Globus pallidus (tissue), 1 donor: ENCODE results near the gene POLD4.

Experiments used
- DNase-seq: peaks from one replicate; pipeline ENCODE4 v3.0.0-alpha.2; 2015; ENCODE audit warnings: low spot score

Gene POLD4

DNA sequence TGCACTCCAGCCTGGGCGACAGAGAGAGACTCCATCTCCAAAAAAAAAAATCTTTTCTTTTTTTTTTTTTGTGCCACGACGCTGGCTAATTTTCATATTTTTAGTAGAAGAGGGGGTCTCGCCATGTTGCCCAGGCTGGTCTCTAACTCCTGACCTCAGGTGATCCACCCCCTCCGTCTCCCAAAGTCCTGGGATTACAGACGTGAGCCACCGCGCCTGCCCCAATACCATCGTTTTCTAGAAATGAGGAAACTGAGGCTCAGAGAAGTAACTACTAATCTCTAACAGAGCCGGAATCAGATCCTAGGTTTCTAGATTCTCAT, 36.5 kb downstream of the POLD4 start:
- no peak for DNase-seq

DNA sequence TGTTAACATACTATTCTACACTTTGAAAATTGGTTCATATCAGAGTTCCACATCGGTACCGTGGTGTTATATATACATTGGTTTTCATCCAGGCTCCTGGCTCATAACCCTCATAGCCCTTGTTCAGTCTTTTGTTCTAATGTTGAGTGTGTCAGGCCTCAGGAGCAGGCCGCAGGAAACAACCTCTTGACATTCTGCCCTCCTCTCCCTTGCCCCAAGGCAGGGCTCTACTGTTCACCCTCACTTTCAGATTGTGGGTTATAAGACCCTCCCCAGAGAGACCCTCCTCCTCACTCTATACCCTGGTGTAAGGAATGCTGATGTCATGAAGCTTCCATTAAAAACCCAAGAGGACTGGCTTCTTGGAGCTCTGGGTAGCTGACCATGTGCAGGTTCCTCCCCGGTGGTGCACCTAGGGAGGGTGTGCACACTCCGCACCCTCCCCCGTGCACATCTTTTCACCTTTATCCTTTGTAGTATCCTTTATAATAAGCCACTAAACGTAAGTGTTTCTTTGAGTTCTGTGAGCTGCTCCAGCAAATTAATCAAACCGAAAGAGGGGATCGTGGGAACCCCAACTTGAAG, 37.9 kb downstream of the POLD4 start:
- no peak for DNase-seq

DNA sequence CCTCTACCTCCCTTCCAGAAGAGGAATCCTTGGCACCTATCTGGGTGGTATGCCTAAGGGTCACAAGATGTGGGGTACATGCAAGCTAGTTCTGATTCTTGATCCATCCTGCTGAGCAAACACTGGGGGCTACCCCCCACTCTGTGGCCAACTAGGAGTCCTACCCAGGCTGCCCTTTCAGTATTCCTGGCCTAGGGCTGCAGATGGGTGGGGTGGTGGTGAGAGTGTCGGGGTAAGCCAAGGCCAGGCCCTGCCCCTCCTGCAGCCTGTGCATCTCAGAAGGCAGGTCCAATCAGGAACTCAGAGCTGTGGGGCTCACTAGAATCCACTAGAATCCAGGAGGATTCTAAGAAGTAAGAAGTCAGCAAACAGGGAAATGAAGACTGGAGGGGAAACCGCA, 39.1 kb downstream of the POLD4 start:
- no peak for DNase-seq

DNA sequence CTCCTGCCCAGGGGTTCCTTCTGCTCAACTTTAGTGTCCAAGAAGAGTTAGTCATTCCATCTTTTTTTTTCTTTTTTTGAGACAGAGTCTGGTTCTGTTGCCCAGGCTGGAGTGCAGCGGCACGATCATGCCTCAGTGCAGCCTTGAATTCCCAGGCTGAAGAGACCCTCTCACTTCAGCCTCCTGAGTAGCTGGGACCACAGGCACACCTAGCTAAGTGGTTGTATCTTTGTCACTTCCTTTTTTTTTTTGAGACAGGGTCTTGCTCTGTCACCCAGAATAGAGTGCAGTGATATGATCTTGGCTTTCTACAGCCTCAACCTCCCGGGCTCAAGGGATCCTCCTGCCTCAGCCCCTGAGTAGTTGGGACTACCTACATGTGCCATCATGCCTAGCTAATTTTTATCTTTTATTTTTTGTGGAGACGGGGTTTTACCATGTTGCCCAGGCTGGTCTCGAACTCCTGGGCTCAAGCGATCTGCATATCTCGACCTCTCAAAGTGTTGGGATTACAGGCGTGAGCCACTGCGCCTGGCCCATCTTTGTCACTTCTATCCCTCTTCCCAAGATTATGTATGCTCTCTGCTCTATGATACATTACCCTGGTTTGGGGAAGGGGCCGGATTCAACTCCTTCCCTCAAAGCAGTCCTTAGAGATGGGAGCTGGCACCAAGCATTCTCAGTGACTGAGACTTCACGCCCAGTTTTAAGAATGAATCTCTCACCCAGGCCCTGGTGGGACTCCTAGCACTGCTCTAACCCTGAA, 40.0 kb downstream of the POLD4 start:
- no peak for DNase-seq

DNA sequence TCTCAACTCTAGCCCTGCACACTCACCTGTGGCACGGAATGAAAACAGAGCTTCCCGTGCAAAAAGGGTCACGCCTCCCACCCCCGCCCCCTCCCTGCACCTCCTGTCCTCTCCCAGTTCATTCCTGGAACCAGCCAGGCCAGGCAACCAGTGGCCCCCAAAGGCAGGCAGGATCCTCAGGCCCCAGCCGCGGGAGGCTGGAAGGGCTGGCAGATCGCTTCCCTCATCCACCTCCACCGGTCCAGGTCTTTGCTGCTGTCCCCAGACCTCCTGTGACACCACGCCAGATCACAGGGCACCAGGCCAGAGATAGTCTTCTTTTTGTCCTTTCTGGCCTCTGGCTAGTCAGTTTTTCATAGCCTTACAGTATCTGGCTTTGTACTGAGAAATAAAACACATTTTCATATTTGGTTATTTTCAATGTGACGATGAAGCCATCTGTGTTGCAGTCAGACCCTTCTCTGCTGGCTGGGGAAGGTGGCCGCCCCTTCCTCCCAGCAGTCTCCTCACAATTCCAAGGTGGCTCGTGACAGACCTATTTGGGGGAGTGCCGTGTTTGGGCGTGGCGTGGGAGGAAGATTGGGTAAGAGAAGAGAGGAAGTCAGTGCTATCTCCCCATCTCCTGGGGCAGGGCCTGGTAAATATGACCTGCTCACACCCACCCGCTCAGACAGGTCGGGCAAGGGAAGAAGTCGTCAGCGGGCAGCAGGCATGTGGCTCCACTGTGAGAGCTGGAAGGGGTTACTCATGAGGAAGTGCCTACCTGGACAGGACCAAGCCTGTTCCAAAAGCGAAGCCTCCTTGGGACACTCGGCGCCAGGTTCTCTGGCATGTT, 40.9 kb downstream of the POLD4 start:
- no peak for DNase-seq

DNA sequence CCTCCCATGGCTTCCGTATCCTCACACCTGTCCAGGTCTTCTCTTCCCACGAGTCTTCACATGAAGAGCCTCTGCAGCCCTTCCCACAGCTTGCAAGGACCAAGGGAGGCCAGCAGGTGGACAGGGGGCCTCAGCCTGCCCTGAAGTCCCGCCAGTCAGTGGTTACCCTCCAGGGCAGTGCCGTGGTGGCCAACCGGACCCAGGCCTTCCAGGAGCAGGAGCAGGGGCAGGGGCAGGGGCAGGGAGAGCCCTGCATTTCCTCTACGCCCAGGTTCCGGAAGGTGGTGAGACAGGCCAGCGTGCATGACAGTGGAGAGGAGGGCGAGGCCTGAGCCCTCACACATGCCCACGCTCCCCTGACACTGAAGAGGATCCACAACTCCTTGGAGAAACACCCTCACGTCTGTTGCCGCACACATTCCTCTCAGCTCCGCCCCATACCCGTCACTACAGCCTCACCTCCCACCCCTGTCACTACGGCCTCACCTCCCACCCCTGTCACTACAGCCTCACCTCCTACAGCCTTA, 41.7 kb downstream of the POLD4 start:
- DNase-seq, result no peak

DNA sequence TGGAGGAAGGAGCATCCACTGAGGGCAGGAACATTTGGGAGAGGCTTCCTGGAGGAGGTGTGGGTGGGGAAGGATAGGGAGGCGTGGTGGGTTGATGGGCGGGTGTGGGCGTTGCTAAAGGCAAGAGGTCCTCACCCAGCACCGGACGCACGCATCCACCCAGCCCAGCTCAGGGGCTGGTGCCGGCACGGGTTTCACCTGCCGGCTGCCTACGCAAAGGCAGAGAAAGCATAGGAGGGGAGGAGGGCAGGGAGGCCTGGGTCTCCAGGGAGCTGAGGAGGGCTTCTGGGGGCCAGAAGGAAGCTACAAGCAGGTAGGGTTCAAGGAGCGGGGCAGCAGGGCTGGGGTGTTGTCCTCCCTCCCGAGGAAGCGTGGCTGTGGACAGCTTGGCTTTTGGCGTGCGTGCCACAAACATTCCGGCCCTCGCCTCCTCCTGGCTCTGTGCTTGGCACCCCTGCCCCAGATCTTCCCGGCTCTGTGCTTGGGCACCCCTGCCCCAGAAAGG, 42.2 kb downstream of the POLD4 start:
- no peak for DNase-seq

DNA sequence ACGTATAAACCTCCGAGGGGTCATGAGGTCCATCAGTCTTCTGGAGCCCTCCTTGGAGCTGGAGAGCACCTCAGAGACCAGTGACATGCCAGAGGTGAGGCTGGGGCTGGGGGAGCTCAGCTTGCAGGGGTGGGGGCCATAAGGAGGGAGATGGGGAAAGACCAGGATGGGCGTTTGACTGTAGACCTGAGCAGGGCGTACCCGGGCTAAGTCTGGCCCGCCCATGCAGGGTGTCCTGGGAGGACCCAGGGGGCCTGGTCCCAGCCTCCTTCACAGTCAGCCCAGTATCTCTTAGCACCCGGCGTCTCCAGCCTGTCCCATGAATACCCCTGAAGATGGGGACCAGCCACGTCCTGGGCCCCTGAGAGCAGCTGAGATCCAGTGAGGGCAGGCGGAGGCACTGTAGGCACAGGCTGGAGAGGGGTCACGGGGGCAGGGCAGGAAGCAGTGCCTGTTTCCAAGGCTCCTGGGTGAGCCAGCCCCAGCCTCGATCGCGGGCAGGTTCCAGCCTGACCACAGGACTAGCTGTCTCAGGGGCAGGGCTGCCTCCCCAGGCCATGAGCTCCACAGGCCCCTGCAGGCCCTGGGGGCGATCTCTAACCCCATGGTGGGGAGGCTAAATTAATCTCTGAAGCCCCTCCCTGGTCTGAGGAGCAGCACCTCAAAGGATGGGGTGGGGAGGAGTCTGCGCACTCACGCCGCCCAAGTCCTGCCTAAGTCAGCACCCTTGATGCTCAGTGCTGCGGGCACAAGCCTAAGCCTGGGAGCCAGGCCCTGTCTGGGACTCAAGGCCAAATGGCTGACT, 42.9 kb downstream of the POLD4 start:
- DNase-seq, result no peak

DNA sequence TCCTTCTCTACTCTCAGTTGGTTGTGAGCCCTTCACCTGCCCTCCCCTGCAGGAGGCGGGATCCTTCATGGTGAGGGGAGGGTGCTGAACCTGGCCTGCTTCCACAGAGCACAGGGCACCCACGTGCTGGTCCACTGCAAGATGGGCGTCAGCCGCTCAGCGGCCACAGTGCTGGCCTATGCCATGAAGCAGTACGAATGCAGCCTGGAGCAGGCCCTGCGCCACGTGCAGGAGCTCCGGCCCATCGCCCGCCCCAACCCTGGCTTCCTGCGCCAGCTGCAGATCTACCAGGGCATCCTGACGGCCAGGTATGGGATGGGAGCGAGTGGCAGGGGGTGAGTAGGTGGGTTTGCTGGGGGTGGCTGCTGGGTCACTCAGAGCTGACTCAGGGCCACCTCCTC, 43.7 kb downstream of the POLD4 start:
- no peak for DNase-seq

DNA sequence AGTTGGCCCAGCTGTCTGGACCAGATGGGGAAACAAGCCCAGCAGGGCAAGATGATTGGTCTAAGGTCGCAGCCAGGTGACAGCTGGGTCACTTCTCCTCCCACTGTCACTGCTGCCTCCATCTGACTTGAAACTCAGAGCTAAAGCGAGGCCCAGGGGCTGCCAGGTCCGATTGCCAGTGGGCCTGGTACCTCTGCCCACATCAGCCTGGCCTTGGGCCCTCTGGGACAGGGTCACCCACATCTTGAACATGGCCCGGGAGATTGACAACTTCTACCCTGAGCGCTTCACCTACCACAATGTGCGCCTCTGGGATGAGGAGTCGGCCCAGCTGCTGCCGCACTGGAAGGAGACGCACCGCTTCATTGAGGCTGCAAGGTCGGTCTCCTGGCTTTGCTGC, 44.2 kb downstream of the POLD4 start:
- no peak for DNase-seq

DNA sequence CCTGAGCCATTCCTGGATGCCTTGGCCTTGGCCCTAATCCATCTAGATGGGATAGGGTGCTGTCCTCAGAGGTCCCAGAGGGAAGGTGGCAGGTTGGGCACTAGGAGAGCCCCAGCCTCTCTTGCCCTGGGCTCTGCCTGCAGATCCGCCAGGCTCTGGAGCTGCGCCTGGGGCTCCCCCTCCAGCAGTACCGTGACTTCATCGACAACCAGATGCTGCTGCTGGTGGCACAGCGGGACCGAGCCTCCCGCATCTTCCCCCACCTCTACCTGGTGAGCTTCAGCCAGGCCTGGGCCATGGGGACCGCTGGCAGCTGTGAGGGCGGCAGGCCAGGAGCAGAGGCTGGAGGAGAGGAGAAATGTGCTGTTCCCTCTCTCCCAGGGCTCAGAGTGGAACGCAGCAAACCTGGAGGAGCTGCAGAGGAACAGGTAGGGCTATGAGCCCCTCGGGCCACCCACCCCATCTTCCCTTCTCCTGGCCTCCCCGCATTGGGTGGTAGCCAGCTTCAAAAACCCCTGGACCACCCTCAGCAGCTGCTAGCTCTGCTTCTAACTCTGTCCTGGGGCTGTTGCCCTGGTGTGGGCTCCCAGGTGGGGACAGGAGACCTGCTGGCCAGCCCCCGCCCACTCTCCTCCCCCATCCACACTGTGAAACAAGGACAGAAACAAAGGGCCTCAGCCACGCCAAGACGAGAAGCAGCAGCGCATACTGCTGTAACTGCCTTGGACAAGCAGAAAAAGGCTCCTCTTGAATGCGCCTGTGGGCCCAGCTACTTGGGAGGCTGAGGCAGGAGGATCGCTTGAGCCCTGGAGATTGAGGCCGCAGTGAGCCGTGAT, 45.1 kb downstream of the POLD4 start:
- DNase-seq, result no peak

DNA sequence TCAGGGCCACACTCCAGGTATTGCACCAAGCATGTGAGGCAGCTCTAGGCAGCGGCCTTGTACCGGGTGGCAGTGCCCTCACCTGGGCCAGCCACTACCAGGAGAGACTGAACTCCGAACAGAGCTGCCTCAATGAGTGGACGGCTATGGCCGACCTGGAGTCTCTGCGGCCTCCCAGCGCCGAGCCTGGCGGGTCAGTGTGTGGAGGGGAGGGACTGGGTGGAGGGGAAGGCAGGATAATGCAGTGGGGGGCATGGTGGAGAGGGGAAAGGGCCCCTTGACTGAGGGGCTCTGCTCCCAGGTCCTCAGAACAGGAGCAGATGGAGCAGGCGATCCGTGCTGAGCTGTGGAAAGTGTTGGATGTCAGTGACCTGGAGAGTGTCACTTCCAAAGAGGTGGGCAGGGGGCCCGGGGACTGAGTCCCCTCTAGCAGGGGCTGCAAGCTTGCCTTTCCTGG, 45.8 kb downstream of the POLD4 start:
- no peak for DNase-seq

DNA sequence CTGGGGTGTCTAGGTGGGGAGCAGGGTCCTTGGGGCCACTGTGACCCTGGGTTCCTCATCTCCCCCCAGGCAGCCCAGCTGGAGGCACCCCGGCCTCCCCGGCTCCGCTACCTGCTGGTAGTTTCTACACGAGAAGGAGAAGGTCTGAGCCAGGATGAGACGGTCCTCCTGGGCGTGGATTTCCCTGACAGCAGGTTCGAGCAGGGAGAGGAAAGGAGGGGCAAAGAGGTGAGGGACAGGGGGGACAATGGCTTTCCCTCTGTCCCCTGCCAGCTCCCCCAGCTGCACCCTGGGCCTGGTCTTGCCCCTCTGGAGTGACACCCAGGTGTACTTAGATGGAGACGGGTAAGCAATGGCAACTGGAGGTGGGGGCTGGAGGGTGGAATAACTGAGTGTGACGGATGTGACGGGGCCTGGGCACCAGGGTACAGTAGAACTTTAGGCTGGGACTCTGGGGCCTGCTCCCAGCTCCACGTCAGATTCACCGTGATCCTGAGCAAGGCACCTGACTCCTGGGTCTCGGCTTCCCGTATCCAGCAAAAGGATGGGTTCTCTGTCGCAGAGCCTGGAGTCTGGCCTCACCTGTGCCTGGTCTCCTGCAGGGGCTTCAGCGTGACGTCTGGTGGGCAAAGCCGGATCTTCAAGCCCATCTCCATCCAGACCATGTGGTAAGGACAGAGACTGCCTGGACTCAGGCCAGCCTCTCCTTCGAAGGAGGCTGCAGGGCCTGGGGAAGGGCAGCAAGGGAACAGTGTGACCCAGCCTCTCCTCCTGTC, 46.4 kb downstream of the POLD4 start:
- no peak for DNase-seq

DNA sequence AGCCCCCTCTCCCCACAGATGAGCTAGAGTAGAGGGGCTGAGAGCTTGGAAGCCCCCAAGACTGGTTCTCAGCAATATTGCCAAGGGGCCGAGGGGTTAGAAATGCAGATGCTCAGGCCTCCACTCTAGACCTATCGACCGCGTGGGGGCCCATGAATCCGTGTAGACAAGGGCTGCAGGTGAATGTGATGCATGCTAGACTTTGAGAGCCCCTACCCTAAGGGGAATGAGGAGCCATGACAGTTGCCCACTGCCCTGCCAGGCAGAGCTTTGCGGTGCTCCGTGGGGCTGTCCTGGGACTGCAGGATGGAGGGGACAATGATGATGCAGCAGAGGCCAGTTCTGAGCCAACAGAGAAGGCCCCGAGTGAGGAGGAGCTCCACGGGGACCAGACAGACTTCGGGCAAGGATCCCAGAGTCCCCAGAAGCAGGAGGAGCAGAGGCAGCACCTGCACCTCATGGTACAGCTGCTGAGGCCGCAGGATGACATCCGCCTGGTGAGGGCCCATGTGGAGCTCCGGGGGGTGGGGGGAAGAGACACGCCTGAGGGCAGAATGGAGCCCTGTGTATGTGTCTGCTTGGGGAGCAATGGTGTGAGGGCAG, 48.7 kb downstream of the POLD4 start:
- no peak for DNase-seq

DNA sequence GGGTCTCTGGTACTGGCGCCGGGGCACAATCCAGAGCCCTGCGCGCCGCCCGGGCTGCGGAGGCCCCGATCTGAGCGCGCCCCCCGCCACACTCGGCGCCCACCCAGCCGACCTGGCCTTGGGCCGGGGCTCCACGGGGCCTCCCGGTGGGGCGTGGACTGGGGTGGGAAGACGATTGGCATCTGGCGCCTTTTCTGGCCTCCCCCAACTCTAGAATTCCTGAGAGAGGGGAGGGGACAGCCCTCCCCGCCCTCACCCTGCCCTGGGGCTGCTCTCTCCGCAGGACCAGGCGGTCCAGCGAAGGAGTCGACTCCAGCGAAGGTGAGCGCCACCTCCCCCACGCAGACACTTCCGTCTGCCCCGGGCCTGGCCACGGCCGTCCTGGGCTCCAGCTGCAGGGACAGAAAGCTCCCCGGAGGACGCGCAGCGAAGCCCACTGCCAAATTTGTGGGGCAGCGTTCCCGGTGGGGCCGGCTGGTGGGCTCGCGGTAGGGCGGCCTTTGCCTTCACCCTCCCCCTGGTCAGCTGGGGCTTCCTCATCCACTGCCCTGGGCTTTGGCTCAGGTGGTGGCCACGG, 49.4 kb downstream of the POLD4 start:
- DNase-seq, result no peak

DNA sequence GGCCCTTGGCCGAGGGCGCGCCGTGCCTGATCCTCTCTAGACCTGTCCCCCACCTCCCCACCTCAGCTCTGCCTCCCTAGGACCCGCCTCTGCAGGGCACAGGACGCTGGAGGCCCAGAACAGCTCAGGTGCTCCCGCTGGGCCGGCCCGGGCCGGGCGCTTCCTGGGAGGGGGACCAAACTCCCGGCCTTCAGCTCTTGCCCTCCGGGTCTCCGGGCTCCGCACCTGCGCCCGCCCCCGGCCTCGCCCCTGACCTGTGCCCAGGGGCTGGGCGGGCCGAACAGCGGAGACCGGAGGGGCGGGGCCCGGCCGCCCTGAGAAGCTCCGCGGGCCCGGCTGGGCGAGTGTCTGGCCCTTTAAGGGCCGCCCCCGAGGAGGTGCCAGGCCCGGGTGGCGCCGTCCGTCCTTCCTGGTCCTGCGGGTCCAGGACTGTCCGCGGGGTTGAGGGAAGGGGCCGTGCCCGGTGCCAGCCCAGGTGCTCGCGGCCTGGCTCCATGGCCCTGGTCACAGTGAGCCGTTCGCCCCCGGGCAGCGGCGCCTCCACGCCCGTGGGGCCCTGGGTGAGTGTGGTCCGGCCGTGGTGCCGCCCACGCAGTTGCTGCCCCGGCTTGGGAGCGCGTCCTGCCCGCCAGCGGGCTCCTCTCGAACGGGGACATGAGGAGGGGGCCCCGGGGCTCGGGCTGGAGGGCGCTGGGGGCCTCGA, 50.1 kb downstream of the POLD4 start, which contains the start of gene SSH3:
TSS of gene SSH3 (plus strand) at position 399 of the 703 bp plus-strand sequence. CDS start at position 495, 96 bp downstream.
- DNase-seq, result peak; percentile 76

DNA sequence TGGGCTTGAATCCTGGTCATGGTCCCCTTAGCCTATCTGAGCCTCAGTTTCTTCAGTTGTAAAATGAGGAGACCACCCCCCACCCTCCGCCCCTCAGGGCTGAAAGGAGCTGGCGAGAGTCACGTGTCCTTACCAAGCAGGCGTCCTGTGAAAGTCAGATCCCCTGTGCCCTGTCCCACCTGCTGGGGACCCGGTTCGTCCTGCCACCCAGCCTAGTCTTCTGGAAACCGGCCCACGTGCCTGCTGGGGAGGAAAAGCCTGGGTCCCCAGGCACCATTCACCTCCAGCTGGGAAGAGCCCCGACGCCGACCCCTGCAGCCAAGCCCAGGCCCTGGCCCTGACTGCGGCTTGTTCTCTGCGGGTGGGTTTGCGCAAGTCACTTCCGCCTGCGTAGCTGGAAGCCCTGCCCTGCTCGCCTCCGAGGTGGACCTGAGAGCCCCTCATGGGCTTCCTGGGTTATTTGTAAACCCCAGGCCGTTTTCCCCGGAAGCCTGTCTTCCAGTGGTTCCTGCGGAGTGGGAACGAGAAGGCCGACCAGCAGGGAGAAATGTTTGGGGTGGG, 50.7 kb downstream of the POLD4 start:
- DNase-seq, result no peak

DNA sequence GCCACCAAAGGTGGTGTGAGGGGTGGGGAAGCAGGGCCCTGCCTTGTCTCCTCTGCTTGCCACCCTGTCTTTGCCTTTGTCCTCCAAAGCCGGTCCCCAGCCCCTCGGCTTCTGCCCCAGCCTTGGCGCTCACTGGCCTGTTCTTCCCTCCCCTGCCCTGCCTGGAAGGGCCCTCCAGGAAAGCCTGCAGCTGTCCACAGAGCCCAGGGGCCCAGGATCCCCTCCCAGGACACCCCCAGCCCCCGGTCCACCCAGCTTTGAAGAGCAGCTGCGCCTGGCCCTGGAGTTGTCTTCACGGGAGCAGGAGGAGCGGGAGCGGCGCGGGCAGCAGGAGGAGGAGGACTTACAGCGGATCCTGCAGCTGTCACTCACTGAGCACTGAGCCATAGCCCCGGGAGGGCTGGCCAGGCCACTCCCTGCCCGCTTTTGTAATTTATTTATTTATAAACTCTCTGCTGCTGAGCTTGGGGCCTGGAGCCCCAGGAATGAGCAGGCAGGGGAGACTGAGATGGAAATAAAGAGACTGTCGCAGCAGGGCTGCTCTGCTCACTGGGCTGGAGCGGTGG, 51.3 kb downstream of the POLD4 start:
- DNase-seq, result no peak
